ENCODE measurements around the gene WBP4.

DNA sequence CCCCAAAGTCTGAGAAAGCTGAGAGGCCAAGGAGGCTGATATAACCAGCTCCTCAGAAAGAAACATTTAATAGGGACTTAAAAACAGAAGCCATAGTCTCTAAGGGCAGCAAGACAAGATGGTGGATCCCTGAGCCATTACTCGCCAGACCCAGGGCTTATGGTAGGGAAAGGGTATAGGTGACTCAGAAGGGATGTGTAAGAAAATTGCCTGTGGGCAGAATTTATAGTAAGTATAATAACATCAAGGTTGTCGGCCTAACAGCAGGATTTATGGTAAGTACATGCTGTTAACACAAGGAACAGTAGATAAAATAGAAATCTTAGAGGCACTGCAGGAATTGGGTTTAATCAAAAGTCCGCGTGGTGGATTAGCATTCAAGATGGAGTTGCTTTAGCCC lies 56.6 kb downstream of the WBP4 start:
- no peak for TF ChIP-seq BHLHE40 (IDR thresholded peaks at IDR 0.05; ENCODE audit: low read length)
- TF ChIP-seq, protein P1, sequence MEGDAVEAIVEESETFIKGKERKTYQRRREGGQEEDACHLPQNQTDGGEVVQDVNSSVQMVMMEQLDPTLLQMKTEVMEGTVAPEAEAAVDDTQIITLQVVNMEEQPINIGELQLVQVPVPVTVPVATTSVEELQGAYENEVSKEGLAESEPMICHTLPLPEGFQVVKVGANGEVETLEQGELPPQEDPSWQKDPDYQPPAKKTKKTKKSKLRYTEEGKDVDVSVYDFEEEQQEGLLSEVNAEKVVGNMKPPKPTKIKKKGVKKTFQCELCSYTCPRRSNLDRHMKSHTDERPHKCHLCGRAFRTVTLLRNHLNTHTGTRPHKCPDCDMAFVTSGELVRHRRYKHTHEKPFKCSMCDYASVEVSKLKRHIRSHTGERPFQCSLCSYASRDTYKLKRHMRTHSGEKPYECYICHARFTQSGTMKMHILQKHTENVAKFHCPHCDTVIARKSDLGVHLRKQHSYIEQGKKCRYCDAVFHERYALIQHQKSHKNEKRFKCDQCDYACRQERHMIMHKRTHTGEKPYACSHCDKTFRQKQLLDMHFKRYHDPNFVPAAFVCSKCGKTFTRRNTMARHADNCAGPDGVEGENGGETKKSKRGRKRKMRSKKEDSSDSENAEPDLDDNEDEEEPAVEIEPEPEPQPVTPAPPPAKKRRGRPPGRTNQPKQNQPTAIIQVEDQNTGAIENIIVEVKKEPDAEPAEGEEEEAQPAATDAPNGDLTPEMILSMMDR (IDR thresholded peaks at IDR 0.05 in 2 of 3, conservative IDR thresholded peaks at IDR 0.05 in 1 of 3; ENCODE audit: insufficient read depth in 2 of 3, low read depth in 1 of 3, low read length in 3 of 3), result no peak
- no peak for TF ChIP-seq HMGN3 (IDR thresholded peaks at IDR 0.05; ENCODE audit: borderline replicate concordance, extremely low read depth, insufficient read length, low read depth, low read length)
- no peak for TF ChIP-seq GTF2A2 (tag; IDR thresholded peaks at IDR 0.05)
- TF ChIP-seq POLR2A (conservative IDR thresholded peaks at IDR 0.05), result no peak
- no peak for TF ChIP-seq FOXM1 (IDR thresholded peaks at IDR 0.05; ENCODE audit: low read depth)
- no peak for TF ChIP-seq FOXM1 (CRISPR knock-in tag; IDR thresholded peaks at IDR 0.05; ENCODE audit: low read depth)
- TF ChIP-seq, protein P2, sequence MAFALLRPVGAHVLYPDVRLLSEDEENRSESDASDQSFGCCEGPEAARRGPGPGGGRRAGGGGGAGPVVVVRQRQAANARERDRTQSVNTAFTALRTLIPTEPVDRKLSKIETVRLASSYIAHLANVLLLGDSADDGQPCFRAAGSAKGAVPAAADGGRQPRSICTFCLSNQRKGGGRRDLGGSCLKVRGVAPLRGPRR (CRISPR knock-in tag; IDR thresholded peaks at IDR 0.05), result no peak

All from K562 (cell line).